WTC11 (cell line): ENCODE results near the gene ARHGEF28. TPM values are rescaled to one million over a fixed set of nuclear protein-coding genes. Genes with fewer than 3 reads are reported as not detected.

Experiments
- ATAC-seq: fragments of 200-7000 bp; cut with Tn5 transposase; 2 replicates; pipeline ENCODE4 v1.10.0; 2021; ENCODE audit warnings: mild to moderate bottlenecking, moderate library complexity
- CTCF ChIA-PET: fragments of 300-600 bp; sonication (Branson Sonifier 250); formaldehyde crosslinking; loops from one replicate; lab custom pipeline; 2021; ENCODE audit warnings: antibody characterized with exemption; lab: Charles Lee
- POLR2A ChIA-PET: fragments of 350-600 bp; sonication (Branson Sonifier 250); formaldehyde crosslinking; loops from one replicate; lab custom pipeline; 2021; ENCODE audit warnings: antibody characterized with exemption; lab: Charles Lee
- DNase-seq: peaks from one replicate; pipeline ENCODE4 v3.0.0; 2021; ENCODE audit warnings: low spot score
- H3K27ac Mint-ChIP-seq: 2 replicates; pipeline ENCODE4 v1.8.0; 2021; ENCODE audit warnings: mixed read lengths
- H3K27me3 Mint-ChIP-seq: 2 replicates; pipeline ENCODE4 v1.8.0; 2021; ENCODE audit warnings: low read depth, mild to moderate bottlenecking, moderate library complexity, mixed read lengths
- H3K36me3 Mint-ChIP-seq: 2 replicates; pipeline ENCODE4 v1.8.0; 2021; ENCODE audit warnings: mixed read lengths
- H3K4me1 Mint-ChIP-seq: 2 replicates; pipeline ENCODE4 v1.8.0; 2022; ENCODE audit warnings: mixed read lengths
- H3K4me3 Mint-ChIP-seq: 2 replicates; pipeline ENCODE4 v1.8.0; 2021; ENCODE audit warnings: mild to moderate bottlenecking, moderate library complexity, mixed read lengths
- H3K9me3 Mint-ChIP-seq: 2 replicates; pipeline ENCODE4 v1.8.0; 2021; ENCODE audit warnings: mixed read lengths
- AR ChIP-seq: fragments of 250-450 bp; sonication (Bioruptor Pico); IDR thresholded peaks from 2 replicates; pipeline ENCODE4 v1.9.0; 2021; ENCODE audit warnings: mild to moderate bottlenecking
- ATF6 ChIP-seq: sonication (generic); formaldehyde crosslinking; IDR thresholded peaks from 2 replicates; pipeline ENCODE4 v1.8.1; 2023; ENCODE audit warnings: mild to moderate bottlenecking, missing genetic modification reagents
- STAT6 ChIP-seq: sonication (generic); formaldehyde crosslinking; conservative IDR thresholded peaks from 2 replicates; pipeline ENCODE4 v1.8.1; 2023; ENCODE audit warnings: mild to moderate bottlenecking, low read depth, missing genetic modification reagents, moderate library complexity
- USF2 ChIP-seq: sonication (generic); formaldehyde crosslinking; IDR thresholded peaks from 2 replicates; pipeline ENCODE4 v1.8.1; 2023; ENCODE audit warnings: mild to moderate bottlenecking, missing genetic modification reagents, moderate library complexity
- ZNF281 ChIP-seq: sonication (generic); formaldehyde crosslinking; IDR thresholded peaks from 2 replicates; pipeline ENCODE4 v1.8.0; 2023; ENCODE audit warnings: mild to moderate bottlenecking, missing genetic modification reagents
- ZNF396 ChIP-seq: fragments of 250-450 bp; sonication (Bioruptor Pico); IDR thresholded peaks from 2 replicates; pipeline ENCODE4 v1.8.0; 2021; ENCODE audit warnings: mild to moderate bottlenecking, moderate library complexity, borderline replicate concordance
- ZSCAN18 ChIP-seq: fragments of 250-450 bp; sonication (Bioruptor Pico); IDR thresholded peaks from 2 replicates; pipeline ENCODE4 v2.1.2; 2022; ENCODE audit warnings: mild to moderate bottlenecking, moderate library complexity
- total RNA-seq: library from RNA; stranded (reverse); gene quantifications from 3 replicates; pipeline ENCODE4 v1.2.3, GENCODE V29; 2021

The ARHGEF28 gene
- total RNA-seq, 1 experiment from 2014 or later = 0.96 TPM

- Mint-ChIP-seq H3K9me3 (peaks cover 4% of the 10 kb centered on the region; the same call in 1 of the 2 replicates), H3K4me3 (no peak overlapping the region), H3K36me3 (no peaks in the 10 kb centered on the region), H3K27ac (no peak overlapping the region), H3K27me3 (no peaks in the 10 kb centered on the region), H3K4me1 (no peaks in the 10 kb centered on the region)
- TF ChIP-seq AR (CRISPR knock-in tag) = no peak
- TF ChIP-seq USF2 (CRISPR knock-in tag) = no peak
- no peak for TF ChIP-seq ZNF281 (CRISPR knock-in tag)
- ATAC-seq (no peak), DNase-seq (no peak)
- CTCF ChIA-PET = interaction anchor here (1.4 kb wide), 1 partner anchor 9 kb away, joined by 4 read pairs; no protein-coding TSS in a partner anchor
- POLR2A ChIA-PET = no interaction called here
Observed at GRCh38 chr5:73892806-73893205, 266.8 kb downstream of the ARHGEF28 start.

- Mint-ChIP-seq H3K36me3 (no peaks in the 10 kb centered on the region), H3K27me3 (no peaks in the 10 kb centered on the region)
- CTCF ChIA-PET = no interaction called here
- no peak for ATAC-seq
- TF ChIP-seq ZNF396 (CRISPR knock-in tag) = no peak
- no peak for TF ChIP-seq ATF6 (CRISPR knock-in tag)
- TF ChIP-seq ZSCAN18 (CRISPR knock-in tag) = no peak
- TF ChIP-seq STAT6 (CRISPR knock-in tag) = no peak
- TF ChIP-seq, all 79 proteins: peak for 0
- no peak overlapping the region for H3K27ac Mint-ChIP-seq
- H3K9me3 Mint-ChIP-seq = peaks cover 4% of the 10 kb centered on the region; the same call in 1 of the 2 replicates
- no peak overlapping the region for H3K4me3 Mint-ChIP-seq
- POLR2A ChIA-PET = no interaction called here
- no peak for DNase-seq
- H3K4me1 Mint-ChIP-seq = no peaks in the 10 kb centered on the region
Observed at GRCh38 chr5:73893813-73894212, 267.8 kb downstream of the ARHGEF28 start.

GRCh38 chr5:73894860-73895259, 268.9 kb downstream of the ARHGEF28 start:
- no peak for DNase-seq
- Mint-ChIP-seq H3K9me3 (peaks cover 4% of the 10 kb centered on the region; the same call in 1 of the 2 replicates), H3K36me3 (no peaks in the 10 kb centered on the region), H3K4me1 (no peaks in the 10 kb centered on the region), H3K27ac (no peak overlapping the region), H3K27me3 (no peaks in the 10 kb centered on the region)
- ATAC-seq = no peak
- CTCF ChIA-PET = no interaction called here
- TF ChIP-seq ZSCAN18 (CRISPR knock-in tag) = no peak
- TF ChIP-seq, all 79 proteins: peak for 0
- no peak overlapping the region for H3K4me3 Mint-ChIP-seq
- POLR2A ChIA-PET = no interaction called here
